Progenitor cell of endocrine pancreas (in vitro differentiated cells): ENCODE data around the gene MYOM3. TPM values are rescaled to one million over a fixed set of nuclear protein-coding genes. Genes with fewer than 3 reads are reported as not detected.
A peak's percentile ranks its signal among the peaks of the same experiment; 100 is the strongest.

Experiments used
- DNase-seq: peaks from one replicate; pipeline ENCODE4 v3.0.0; 2021; ENCODE audit warnings: low spot score; ENCODE audit not compliant: unreplicated experiment
- H3K27ac Mint-ChIP-seq: 2 replicates; pipeline ENCODE4 v1.8.0; 2021; ENCODE audit warnings: mild to moderate bottlenecking, moderate library complexity, mixed read lengths
- H3K27me3 Mint-ChIP-seq: 2 replicates; pipeline ENCODE4 v1.8.0; 2021; ENCODE audit warnings: mixed read lengths
- H3K36me3 Mint-ChIP-seq: 2 replicates; pipeline ENCODE4 v1.8.0; 2022; ENCODE audit warnings: mixed read lengths; ENCODE audit not compliant: insufficient read depth
- H3K4me1 Mint-ChIP-seq: 2 replicates; pipeline ENCODE4 v1.8.0; 2021; ENCODE audit warnings: low read depth, mixed read lengths
- H3K4me3 Mint-ChIP-seq: 2 replicates; pipeline ENCODE4 v1.8.0; 2021; ENCODE audit warnings: low read depth, mild to moderate bottlenecking, moderate library complexity, mixed read lengths
- H3K9me3 Mint-ChIP-seq: 2 replicates; pipeline ENCODE4 v1.8.0; 2021; ENCODE audit warnings: low read depth, mixed read lengths
- CTCF ChIP-seq: fragments of 200-600 bp; sonication (generic); IDR thresholded peaks from one replicate; pipeline ENCODE4 v1.5.0; 2021; ENCODE audit warnings: antibody characterized with exemption, mild to moderate bottlenecking; ENCODE audit not compliant: unreplicated experiment
- total RNA-seq: library from RNA; stranded (reverse); gene quantifications from 2 replicates; pipeline ENCODE4 v1.2.1, GENCODE V29; 2021

The MYOM3 gene
- total RNA-seq, 1 donor from 2014 or later: 0.84 TPM

- H3K27me3 Mint-ChIP-seq: peaks cover 3% of the 10 kb centered on the region
- H3K4me1 Mint-ChIP-seq: peaks cover 18% of the 10 kb centered on the region
- no peak for TF ChIP-seq CTCF
- no peak overlapping the region for H3K4me3 Mint-ChIP-seq
- H3K27ac Mint-ChIP-seq: peak overlapping the region; percentile 60
- H3K9me3 Mint-ChIP-seq: no peaks in the 10 kb centered on the region
- H3K36me3 Mint-ChIP-seq: no peaks in the 10 kb centered on the region
- DNase-seq: no peak
These were observed 15.8 kb downstream of the MYOM3 start for GRCh38 chr1:24096009-24096738.

GRCh38 chr1:24095140-24095859 is 16.6 kb downstream of the MYOM3 start:
- DNase-seq: no peak
- Mint-ChIP-seq H3K4me1 (peaks cover 15% of the 10 kb centered on the region), H3K27me3 (peaks cover 3% of the 10 kb centered on the region), H3K36me3 (no peaks in the 10 kb centered on the region), H3K9me3 (no peaks in the 10 kb centered on the region), H3K4me3 (no peak overlapping the region), H3K27ac (no peak overlapping the region)
- no peak for TF ChIP-seq CTCF

- Mint-ChIP-seq H3K27ac (no peak overlapping the region), H3K27me3 (peaks cover 3% of the 10 kb centered on the region), H3K9me3 (no peaks in the 10 kb centered on the region), H3K4me1 (peaks cover 10% of the 10 kb centered on the region), H3K36me3 (no peaks in the 10 kb centered on the region), H3K4me3 (no peak overlapping the region)
- TF ChIP-seq CTCF: no peak
- DNase-seq: no peak
These were observed 17.4 kb downstream of the MYOM3 start for GRCh38 chr1:24094554-24094953.

GRCh38 chr1:24093732-24094131 is 18.2 kb downstream of the MYOM3 start:
- no peak for DNase-seq
- Mint-ChIP-seq H3K27ac (no peak overlapping the region), H3K4me3 (no peak overlapping the region), H3K9me3 (no peaks in the 10 kb centered on the region), H3K36me3 (no peaks in the 10 kb centered on the region), H3K4me1 (peaks cover 5% of the 10 kb centered on the region), H3K27me3 (peaks cover 3% of the 10 kb centered on the region)
- TF ChIP-seq CTCF: no peak

GRCh38 chr1:24092979-24093378 is 19.0 kb downstream of the MYOM3 start:
- peaks cover 3% of the 10 kb centered on the region for H3K27me3 Mint-ChIP-seq
- H3K9me3 Mint-ChIP-seq: no peaks in the 10 kb centered on the region
- no peak overlapping the region for H3K4me3 Mint-ChIP-seq
- peaks cover 5% of the 10 kb centered on the region for H3K4me1 Mint-ChIP-seq
- no peaks in the 10 kb centered on the region for H3K36me3 Mint-ChIP-seq
- TF ChIP-seq CTCF: no peak
- DNase-seq: no peak
- H3K27ac Mint-ChIP-seq: no peak overlapping the region
